K562 (cell line): ENCODE results near the gene RMND5B. TPM values are rescaled to one million over a fixed set of nuclear protein-coding genes. Genes with fewer than 3 reads are reported as not detected.
"Not testable (repeated sequence)": the region's sequence is repeated elsewhere in the genome, so short reads cannot be mapped to it uniquely, and the experiment has no call there.

Experiments used
- ARID2 ChIP-seq: fragments of 450-650 bp; IDR thresholded peaks from 2 replicates; pipeline ENCODE4 v1.6.1; 2017; ENCODE audit warnings: antibody characterized with exemption, mild to moderate bottlenecking
- ARNT ChIP-seq, 2 experiments: fragments of 450-650 bp; IDR thresholded peaks; 2 replicates each; pipeline ENCODE4 v1.6.1; 2016; ENCODE audit warnings: mild to moderate bottlenecking in 1 of 2
- EP300 ChIP-seq: IDR thresholded peaks from 2 replicates; pipeline ENCODE4 v1.6.1; 2012; ENCODE audit warnings: low read length, improper control_type of control experiment
- ETV1 ChIP-seq: fragments of 450-650 bp; conservative IDR thresholded peaks from 2 replicates; pipeline ENCODE4 v1.6.1; 2016; ENCODE audit warnings: missing genetic modification characterization, control low read depth, low read depth, missing compliant biosample characterization
- GATA2 ChIP-seq: sonication (generic); formaldehyde crosslinking; IDR thresholded peaks from 2 replicates; pipeline ENCODE4 v1.4.0; 2020; ENCODE audit warnings: mild to moderate bottlenecking, missing genetic modification reagents
- HLTF ChIP-seq: fragments of 450-650 bp; IDR thresholded peaks from 2 replicates; pipeline ENCODE4 v1.6.1; 2016
- HNRNPLL ChIP-seq: fragments of 200-400 bp; formaldehyde crosslinking; IDR thresholded peaks from 2 replicates; pipeline ENCODE4 v1.6.1; 2017; ENCODE audit warnings: low read length, low read depth, mild to moderate bottlenecking; ENCODE audit not compliant: poor library complexity, severe bottlenecking
- HSF4 ChIP-seq: fragments of 250-450 bp; sonication (Bioruptor Pico); IDR thresholded peaks from 2 replicates; pipeline ENCODE4 v2.1.2; 2022; ENCODE audit warnings: mild to moderate bottlenecking, moderate library complexity, borderline replicate concordance
- KHSRP ChIP-seq: fragments of 450-650 bp; IDR thresholded peaks from 2 replicates; pipeline ENCODE4 v1.6.1; 2017
- KLF16 ChIP-seq: IDR thresholded peaks from 2 replicates; pipeline ENCODE4 v1.6.1; 2016; ENCODE audit warnings: antibody characterized with exemption
- MLLT1 ChIP-seq, 2 experiments: fragments of 450-650 bp; IDR thresholded peaks; 2 replicates each; pipeline ENCODE4 v1.6.1; 2016
- NFE2 ChIP-seq: IDR thresholded peaks from 2 replicates; pipeline ENCODE4 v1.6.1; 2014; ENCODE audit warnings: antibody characterized with exemption, low read depth
- NR4A1 ChIP-seq, 2 experiments: fragments of 250-450 bp in 1 of 2; fragments of 450-650 bp in 1 of 2; sonication (Bioruptor Pico) in 1 of 2; IDR thresholded peaks; 2 replicates each; pipeline versions ENCODE4 v1.4.0 to v1.6.1; 2016 to 2020; ENCODE audit warnings: mild to moderate bottlenecking in 2 of 2, missing compliant biosample characterization in 1 of 2, missing genetic modification characterization in 1 of 2, moderate library complexity in 1 of 2
- NRF1 ChIP-seq, 2 experiments: fragments of 450-650 bp; IDR thresholded peaks in 1 of 2; conservative IDR thresholded peaks in 1 of 2; 2 replicates each; pipeline ENCODE4 v1.6.1; 2014; ENCODE audit warnings: mild to moderate bottlenecking in 2 of 2
- NUFIP1 ChIP-seq: fragments of 450-650 bp; IDR thresholded peaks from 2 replicates; pipeline ENCODE4 v1.6.1; 2018; ENCODE audit not compliant: partially characterized antibody
- PHB2 ChIP-seq: fragments of 450-650 bp; IDR thresholded peaks from 2 replicates; pipeline ENCODE4 v1.6.1; 2017; ENCODE audit warnings: low read depth
- PTBP1 ChIP-seq: fragments of 200-400 bp; formaldehyde crosslinking; IDR thresholded peaks from 2 replicates; pipeline ENCODE4 v1.6.1; 2017; ENCODE audit warnings: low read depth, low read length
- PTRF ChIP-seq: fragments of 450-650 bp; IDR thresholded peaks from 2 replicates; pipeline ENCODE4 v1.6.1; 2016; ENCODE audit warnings: mild to moderate bottlenecking, missing genetic modification characterization, missing compliant biosample characterization
- SMAD3 ChIP-seq: fragments of 450-650 bp; formaldehyde crosslinking; conservative IDR thresholded peaks from 2 replicates; pipeline ENCODE4 v1.4.0; 2020; ENCODE audit warnings: mild to moderate bottlenecking
- SMARCE1 ChIP-seq: fragments of 450-650 bp; IDR thresholded peaks from 2 replicates; pipeline ENCODE4 v1.7.1; 2016; ENCODE audit warnings: mild to moderate bottlenecking
- ZNF311 ChIP-seq: fragments of 250-450 bp; sonication (Bioruptor Pico); IDR thresholded peaks from 2 replicates; pipeline ENCODE4 v1.4.0; 2020; ENCODE audit warnings: mild to moderate bottlenecking, moderate library complexity
- ZNF707 ChIP-seq: fragments of 250-450 bp; sonication (Bioruptor Pico); conservative IDR thresholded peaks from 2 replicates; pipeline ENCODE4 v1.8.0; 2022; ENCODE audit warnings: inconsistent platforms, mild to moderate bottlenecking, moderate library complexity
- polyA plus RNA-seq, 8 experiments: library from polyadenylated mRNA; depleted of rRNA in 4 of 8; stranded (reverse) in 5 of 8; unstranded in 3 of 8; fragments of >200 nt; fragmentation: Nextera tagmentation in 2 of 8; fragmentation: Illumina TruSeq in 1 of 8; extraction: Ambion mirVana in 2 of 8; extraction: Trizol in 1 of 8; gene quantifications; 2 replicates each; pipeline versions ENCODE4 v1.2.1 to v1.2.3, GENCODE V29; 2011 to 2014; ENCODE audit warnings: inconsistent platforms in 1 of 8, missing spikeins in 1 of 8
- total RNA-seq, 7 experiments: library from RNA; depleted of rRNA in 6 of 7; stranded (reverse); fragments of >200 nt in 6 of 7; fragmentation: Illumina TruSeq in 2 of 7; extraction: Trizol in 2 of 7; gene quantifications; 2 replicates each; pipeline versions ENCODE4 v1.2.1 to v1.2.3, GENCODE V29; 2011 to 2021; ENCODE audit warnings: low replicate concordance in 1 of 7
- TF ChIP-seq, protein P1 (sequence below): fragments of 250-450 bp; sonication (Bioruptor Pico); IDR thresholded peaks from 2 replicates; pipeline ENCODE4 v1.9.0; 2021; ENCODE audit warnings: mild to moderate bottlenecking
- TF ChIP-seq, protein P2 (sequence below), 2 experiments: fragments of 150-350 bp in 1 of 2; IDR thresholded peaks; 2 replicates each; pipeline ENCODE4 v1.6.1; 2012 to 2016; ENCODE audit warnings: low read depth in 2 of 2, low read length in 2 of 2, mild to moderate bottlenecking in 1 of 2, moderate library complexity in 1 of 2

Gene RMND5B
- total and polyA plus RNA-seq, 9 of the 15 experiments (the other 6 are each of a cell fraction or from before 2014, with no cell fraction given): 2.6 to 57.0 (median 28.3) TPM

GRCh38 chr5:178127300-178128009 is 3.4 kb upstream of the RMND5B start (continued):
- TF ChIP-seq PTRF (tag) (0 out of 2 replicates have a peak, but pooled peaks have one; percentile 25), GATA2 (peak; percentile 91), MLLT1 (IDR thresholded peaks at IDR 0.05) (peak; percentile 59 to 77; a peak in 3 of 4 replicates), SMAD3 (CRISPR knock-in tag) (0 out of 2 replicates have a peak, but pooled peaks have one; percentile 20), ZNF707 (peak; percentile 12; the same call in 1 of the 2 replicates), NUFIP1 (peak; percentile 55), HLTF (peak; percentile 93), NFE2 (peak; percentile 27; the same call in 1 of the 2 replicates), KHSRP (peak; percentile 81), NR4A1 (tag; IDR thresholded peaks at IDR 0.05) (peak; percentile 82), KLF16 (peak; percentile 80), ARNT (IDR thresholded peaks at IDR 0.05) (peak; percentile 91 to 96; a peak in 3 of 4 replicates), EP300 (peak; percentile 92), SMARCE1 (peak; percentile 98), PHB2 (peak; percentile 92), ZNF311 (CRISPR knock-in tag) (peak; percentile 78), ETV1 (tag) (peak; percentile 67), HSF4 (CRISPR knock-in tag) (peak; percentile 61; the same call in 1 of the 2 replicates), NRF1 (conservative IDR thresholded peaks at IDR 0.05 in 1 of 2, IDR thresholded peaks at IDR 0.05 in 1 of 2) (peak in 1 of 2 experiments; percentile 28; a peak in 1 of 4 replicates), PTBP1 (0 out of 2 replicates have a peak, but pooled peaks have one; percentile 43), HNRNPLL (peak; percentile 37), ARID2 (peak; percentile 97)
- TF ChIP-seq, protein P1, sequence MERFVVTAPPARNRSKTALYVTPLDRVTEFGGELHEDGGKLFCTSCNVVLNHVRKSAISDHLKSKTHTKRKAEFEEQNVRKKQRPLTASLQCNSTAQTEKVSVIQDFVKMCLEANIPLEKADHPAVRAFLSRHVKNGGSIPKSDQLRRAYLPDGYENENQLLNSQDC (CRISPR knock-in tag): 0 out of 2 replicates have a peak, but pooled peaks have one; percentile 6
- not testable (repeated sequence) for TF ChIP-seq NR4A1 (CRISPR knock-in tag; IDR thresholded peaks at IDR 0.05)
- TF ChIP-seq, protein P2, sequence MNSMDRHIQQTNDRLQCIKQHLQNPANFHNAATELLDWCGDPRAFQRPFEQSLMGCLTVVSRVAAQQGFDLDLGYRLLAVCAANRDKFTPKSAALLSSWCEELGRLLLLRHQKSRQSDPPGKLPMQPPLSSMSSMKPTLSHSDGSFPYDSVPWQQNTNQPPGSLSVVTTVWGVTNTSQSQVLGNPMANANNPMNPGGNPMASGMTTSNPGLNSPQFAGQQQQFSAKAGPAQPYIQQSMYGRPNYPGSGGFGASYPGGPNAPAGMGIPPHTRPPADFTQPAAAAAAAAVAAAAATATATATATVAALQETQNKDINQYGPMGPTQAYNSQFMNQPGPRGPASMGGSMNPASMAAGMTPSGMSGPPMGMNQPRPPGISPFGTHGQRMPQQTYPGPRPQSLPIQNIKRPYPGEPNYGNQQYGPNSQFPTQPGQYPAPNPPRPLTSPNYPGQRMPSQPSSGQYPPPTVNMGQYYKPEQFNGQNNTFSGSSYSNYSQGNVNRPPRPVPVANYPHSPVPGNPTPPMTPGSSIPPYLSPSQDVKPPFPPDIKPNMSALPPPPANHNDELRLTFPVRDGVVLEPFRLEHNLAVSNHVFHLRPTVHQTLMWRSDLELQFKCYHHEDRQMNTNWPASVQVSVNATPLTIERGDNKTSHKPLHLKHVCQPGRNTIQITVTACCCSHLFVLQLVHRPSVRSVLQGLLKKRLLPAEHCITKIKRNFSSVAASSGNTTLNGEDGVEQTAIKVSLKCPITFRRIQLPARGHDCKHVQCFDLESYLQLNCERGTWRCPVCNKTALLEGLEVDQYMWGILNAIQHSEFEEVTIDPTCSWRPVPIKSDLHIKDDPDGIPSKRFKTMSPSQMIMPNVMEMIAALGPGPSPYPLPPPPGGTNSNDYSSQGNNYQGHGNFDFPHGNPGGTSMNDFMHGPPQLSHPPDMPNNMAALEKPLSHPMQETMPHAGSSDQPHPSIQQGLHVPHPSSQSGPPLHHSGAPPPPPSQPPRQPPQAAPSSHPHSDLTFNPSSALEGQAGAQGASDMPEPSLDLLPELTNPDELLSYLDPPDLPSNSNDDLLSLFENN (IDR thresholded peaks at IDR 0.05; ENCODE audit: low read depth in 2 of 2, low read length in 2 of 2): peak in 1 of 2 experiments; percentile 82; a peak in 1 of 4 replicates
